Nucleus accumbens (tissue), 56 donors: ENCODE data around the gene MCM6.

Source experiments
- DNase-seq, 56 donors: peaks; one replicate each; lab custom pipeline; 2025; lab: John Stamatoyannopoulos, UW

Gene MCM6

DNA sequence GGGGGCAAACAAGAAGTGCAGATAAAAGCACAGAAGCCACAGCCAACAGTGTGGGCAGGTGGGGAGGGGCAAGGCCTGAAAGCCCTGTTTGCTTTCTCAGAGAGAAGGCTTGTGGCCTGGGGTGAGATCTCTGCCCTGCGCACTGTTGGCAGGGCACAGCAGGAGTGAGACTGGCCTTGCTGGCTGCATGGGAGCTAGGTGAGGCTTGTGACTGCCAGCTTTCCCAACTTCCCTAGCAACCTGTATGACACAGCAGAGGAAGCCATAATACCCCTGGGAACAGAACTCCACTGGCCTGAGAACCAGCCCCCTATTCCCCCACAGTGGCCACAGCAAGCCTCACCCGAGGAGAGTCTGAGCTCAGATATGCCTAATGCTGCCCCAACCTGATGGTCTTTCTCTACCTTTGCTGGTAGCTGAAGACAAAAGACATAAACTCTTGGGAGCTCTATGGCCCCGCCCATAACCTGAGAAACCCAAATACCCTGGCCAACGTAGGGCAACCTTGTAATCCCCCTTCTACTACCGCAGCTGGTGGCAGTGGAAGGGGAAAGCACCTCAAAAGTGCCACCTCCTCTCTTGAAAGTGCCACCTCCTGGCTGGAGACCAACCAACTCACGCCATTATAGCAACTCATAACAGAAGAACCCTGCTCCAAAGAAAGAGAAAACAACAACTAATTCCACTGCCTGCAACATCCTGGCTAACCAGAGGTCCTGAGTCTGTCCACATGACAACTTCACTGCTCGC is 83.7 kb downstream of the MCM6 start:
- DNase-seq: no peak

- DNase-seq: no peak
Observed at GRCh38 chr2:135791418-135792190, 84.6 kb downstream of the MCM6 start.

GRCh38 chr2:135790423-135790822 is 85.8 kb downstream of the MCM6 start:
- no peak for DNase-seq
